OCI-LY7 (cell line): ENCODE measurements around the gene GPATCH2. TPM values are rescaled to one million over a fixed set of nuclear protein-coding genes. Genes with fewer than 3 reads are reported as not detected.

Experiments used
- BruUV-seq: library from RNA; stranded (reverse); fragments of 400-500 nt; replicated peaks from 2 replicates; lab custom pipeline; 2021; lab: Mats Ljungman, UMichigan
- CTCF ChIA-PET: fragments of 300-600 bp; sonication (Branson Sonifier 250); formaldehyde crosslinking; loops from one replicate; lab custom pipeline; 2022; ENCODE audit warnings: antibody characterized with exemption; ENCODE audit not compliant: unreplicated experiment; lab: Charles Lee
- POLR2A ChIA-PET: fragments of 300-600 bp; sonication (Branson Sonifier 250); formaldehyde crosslinking; loops from one replicate; lab custom pipeline; 2022; ENCODE audit warnings: antibody characterized with exemption; lab: Charles Lee
- DNase-seq: peaks from one replicate; pipeline ENCODE4 v3.0.0-alpha.2; 2015; ENCODE audit warnings: low spot score
- H2AFZ ChIP-seq: fragments of 200-600 bp; sonication (generic), shearing (Covaris generic); 2 replicates; pipeline ENCODE4 v1.6.1; 2014; ENCODE audit warnings: mild to moderate bottlenecking, antibody characterized with exemption, low read length, moderate library complexity
- H3K27ac ChIP-seq: fragments of 200-600 bp; sonication (generic); 2 replicates; pipeline ENCODE4 v1.5.1; 2014; ENCODE audit warnings: mixed run types, low read depth, mild to moderate bottlenecking, moderate library complexity, low read length, inconsistent platforms; ENCODE audit not compliant: poor library complexity, severe bottlenecking
- H3K36me3 ChIP-seq: fragments of 200-600 bp; sonication (generic); 2 replicates; pipeline ENCODE4 v1.6.1; 2014; ENCODE audit warnings: mild to moderate bottlenecking, antibody characterized with exemption, low read length, moderate library complexity, mixed read lengths; ENCODE audit not compliant: insufficient read depth
- H3K4me1 ChIP-seq: fragments of 200-600 bp; sonication (generic); 2 replicates; pipeline ENCODE4 v1.5.1; 2014; ENCODE audit warnings: mild to moderate bottlenecking, low read length; ENCODE audit not compliant: insufficient read depth, poor library complexity, severe bottlenecking
- H3K4me2 ChIP-seq: fragments of 200-600 bp; sonication (generic); 2 replicates; pipeline ENCODE4 v1.6.1; 2014; ENCODE audit warnings: mild to moderate bottlenecking, low read length
- H3K4me3 ChIP-seq: fragments of 200-600 bp; sonication (generic); 2 replicates; pipeline ENCODE4 v1.5.1; 2014; ENCODE audit warnings: mild to moderate bottlenecking, low read depth, low read length; ENCODE audit not compliant: poor library complexity, severe bottlenecking
- H3K79me2 ChIP-seq: fragments of 200-600 bp; sonication (generic); 2 replicates; pipeline ENCODE4 v1.6.1; 2016; ENCODE audit warnings: low read depth, mild to moderate bottlenecking, low read length, moderate library complexity, mixed read lengths; ENCODE audit not compliant: insufficient read depth
- H3K9me2 ChIP-seq: fragments of 200-600 bp; sonication (generic); 2 replicates; pipeline ENCODE4 v1.6.1; 2016; ENCODE audit warnings: mild to moderate bottlenecking, low read length, mixed read lengths; ENCODE audit not compliant: insufficient read depth
- H3K9me3 ChIP-seq: fragments of 200-600 bp; sonication (generic); 2 replicates; pipeline ENCODE4 v1.6.1; 2014; ENCODE audit warnings: mild to moderate bottlenecking, mixed run types, low read length, mixed read lengths
- H4K20me1 ChIP-seq: fragments of 200-600 bp; sonication (generic); 2 replicates; pipeline ENCODE4 v1.6.1; 2014; ENCODE audit warnings: mild to moderate bottlenecking, antibody characterized with exemption, low read length, moderate library complexity, mixed read lengths; ENCODE audit not compliant: insufficient read depth
- EZH2phosphoT487 ChIP-seq: fragments of 200-600 bp; sonication (generic); IDR thresholded peaks from 2 replicates; pipeline ENCODE4 v1.6.1; 2018; ENCODE audit warnings: low read depth, borderline replicate concordance, mild to moderate bottlenecking, mixed run types, antibody characterized with exemption, low read length, moderate library complexity, mixed read lengths
- intact Hi-C: fragments of 100-400 bp; cut with micrococcal nuclease; formaldehyde crosslinking; loops from one replicate; pipeline ENCODE4 v1.10.0; 2022; ENCODE audit not compliant: unreplicated experiment
- total RNA-seq, 2 experiments: library from RNA; depleted of rRNA in 1 of 2; stranded (reverse); fragments of >200 nt in 1 of 2; shearing (Covaris generic) in 1 of 2; gene quantifications; 2 replicates each; pipeline ENCODE4 v1.2.3, GENCODE V29; 2014 to 2022
- TF ChIP-seq, protein P1 (sequence below): fragments of 200-600 bp; sonication (generic); conservative IDR thresholded peaks from 2 replicates; pipeline ENCODE4 v1.5.1; 2014; ENCODE audit warnings: mild to moderate bottlenecking, antibody characterized with exemption, low read length, moderate library complexity, mixed read lengths

Gene GPATCH2
- total RNA-seq, 2 experiments from 2014 or later: 8.8 to 12.7 TPM

DNA sequence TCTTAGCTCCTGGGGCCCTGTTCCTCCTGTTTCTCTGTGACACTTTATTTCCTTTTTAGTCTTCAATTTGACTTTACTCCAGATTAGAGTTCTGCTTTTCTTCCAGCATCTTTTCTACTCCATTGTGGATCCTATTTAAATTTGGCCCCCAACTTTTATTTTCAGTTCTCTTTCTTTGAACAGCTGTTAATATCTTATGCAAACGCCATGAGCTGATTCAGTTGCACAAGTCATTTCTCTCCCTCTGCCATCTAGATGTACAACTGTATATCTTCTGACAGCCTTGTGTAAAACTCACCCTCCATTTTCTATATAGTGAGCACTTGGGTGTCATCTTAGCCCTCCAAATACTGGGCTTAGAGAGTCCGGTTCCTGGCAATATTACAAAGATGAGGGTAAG is 42.5 kb upstream of the GPATCH2 start:
- no peaks in the 10 kb centered on the region for H3K9me2 ChIP-seq
- H3K36me3 ChIP-seq: no peaks in the 10 kb centered on the region
- H4K20me1 ChIP-seq: no peaks in the 10 kb centered on the region
- TF ChIP-seq EZH2phosphoT487: no peak
- TF ChIP-seq, protein P1, sequence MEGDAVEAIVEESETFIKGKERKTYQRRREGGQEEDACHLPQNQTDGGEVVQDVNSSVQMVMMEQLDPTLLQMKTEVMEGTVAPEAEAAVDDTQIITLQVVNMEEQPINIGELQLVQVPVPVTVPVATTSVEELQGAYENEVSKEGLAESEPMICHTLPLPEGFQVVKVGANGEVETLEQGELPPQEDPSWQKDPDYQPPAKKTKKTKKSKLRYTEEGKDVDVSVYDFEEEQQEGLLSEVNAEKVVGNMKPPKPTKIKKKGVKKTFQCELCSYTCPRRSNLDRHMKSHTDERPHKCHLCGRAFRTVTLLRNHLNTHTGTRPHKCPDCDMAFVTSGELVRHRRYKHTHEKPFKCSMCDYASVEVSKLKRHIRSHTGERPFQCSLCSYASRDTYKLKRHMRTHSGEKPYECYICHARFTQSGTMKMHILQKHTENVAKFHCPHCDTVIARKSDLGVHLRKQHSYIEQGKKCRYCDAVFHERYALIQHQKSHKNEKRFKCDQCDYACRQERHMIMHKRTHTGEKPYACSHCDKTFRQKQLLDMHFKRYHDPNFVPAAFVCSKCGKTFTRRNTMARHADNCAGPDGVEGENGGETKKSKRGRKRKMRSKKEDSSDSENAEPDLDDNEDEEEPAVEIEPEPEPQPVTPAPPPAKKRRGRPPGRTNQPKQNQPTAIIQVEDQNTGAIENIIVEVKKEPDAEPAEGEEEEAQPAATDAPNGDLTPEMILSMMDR: no peak
- no peak for DNase-seq
- no peak overlapping the region for H2AFZ ChIP-seq
- POLR2A ChIA-PET: interaction anchor here (1.1 kb wide), 1 partner anchor 13 kb away, joined by 3 read pairs; no protein-coding TSS in a partner anchor
- no peaks in the 10 kb centered on the region for H3K9me3 ChIP-seq
- no peaks in the 10 kb centered on the region for H3K79me2 ChIP-seq
- H3K4me1 ChIP-seq: peaks cover 4% of the 10 kb centered on the region
- H3K4me3 ChIP-seq: no peak overlapping the region
- intact Hi-C loops: no loop called here
- H3K4me2 ChIP-seq: no peak overlapping the region; the same call in 1 of the 2 replicates
- CTCF ChIA-PET: no interaction called here
- no peak overlapping the region for H3K27ac ChIP-seq
- no TSS peak for BruUV-seq

DNA sequence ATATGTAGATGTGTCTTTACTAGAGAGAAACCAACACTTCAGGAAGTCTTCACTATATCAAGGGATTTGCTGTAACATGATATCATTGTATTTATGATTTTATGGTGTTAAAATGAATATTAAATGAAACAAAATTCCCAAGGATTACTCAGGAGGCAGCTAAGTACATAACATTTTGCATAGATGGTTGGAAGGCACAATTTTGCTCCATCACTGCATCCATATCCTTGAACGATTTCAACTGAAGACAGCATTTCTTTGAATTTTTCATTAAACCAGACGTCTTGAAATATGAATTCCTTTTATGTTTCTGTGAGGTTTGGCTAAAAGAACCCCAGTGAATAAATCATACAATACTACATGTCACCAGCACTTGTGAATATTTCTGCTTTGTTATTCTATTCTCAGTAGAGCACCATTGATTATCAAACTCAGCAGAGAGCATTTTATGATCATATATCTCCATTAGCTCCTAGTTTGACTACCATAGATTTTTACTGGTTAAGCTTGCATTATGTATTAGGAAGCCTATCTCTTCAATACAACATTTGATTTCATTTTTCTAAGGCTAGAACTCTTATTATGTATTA is 37.6 kb upstream of the GPATCH2 start:
- H2AFZ ChIP-seq: no peak overlapping the region
- H3K79me2 ChIP-seq: no peaks in the 10 kb centered on the region
- H3K4me2 ChIP-seq: no peak overlapping the region
- no peak overlapping the region for H3K4me3 ChIP-seq
- intact Hi-C loops: loop anchor here (10.0 kb wide), 1 partner anchor 624 kb away; no protein-coding TSS in a partner anchor
- BruUV-seq: no TSS peak
- H3K36me3 ChIP-seq: no peaks in the 10 kb centered on the region
- CTCF ChIA-PET: no interaction called here
- TF ChIP-seq, protein P1: no peak
- no peak for TF ChIP-seq EZH2phosphoT487
- DNase-seq: no peak
- POLR2A ChIA-PET: interaction anchor here (0.6 kb wide), 1 partner anchor 288 kb away, joined by 3 read pairs; no protein-coding TSS in a partner anchor
- H3K27ac ChIP-seq: no peak overlapping the region
- peaks cover 2% of the 10 kb centered on the region for H3K4me1 ChIP-seq
- H3K9me2 ChIP-seq: no peaks in the 10 kb centered on the region
- H4K20me1 ChIP-seq: no peaks in the 10 kb centered on the region
- no peaks in the 10 kb centered on the region for H3K9me3 ChIP-seq

DNA sequence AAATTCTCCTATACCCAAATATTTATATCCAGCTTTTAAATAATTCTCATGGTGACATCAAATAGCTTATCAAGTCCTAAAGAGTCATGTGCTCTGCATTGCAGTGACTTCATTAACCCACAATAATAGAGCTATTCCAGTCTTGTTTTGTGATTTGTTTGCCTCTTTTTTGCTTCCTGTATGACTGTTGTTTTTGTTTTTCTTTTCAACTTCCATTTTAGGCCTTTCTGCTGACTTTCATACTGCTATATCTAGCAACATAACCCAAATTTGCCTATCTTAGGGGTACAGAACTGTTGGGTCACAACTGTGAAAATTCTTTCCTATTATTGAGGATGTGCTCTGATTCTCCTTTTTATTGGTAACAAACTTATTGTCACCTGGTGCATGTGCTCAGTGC is 30.5 kb upstream of the GPATCH2 start:
- no peak overlapping the region for H3K4me2 ChIP-seq
- ChIA-PET POLR2A (interaction anchor here (0.7 to 1.4 kb wide), 2 partner anchors 12 to 14 kb away, joined by 3 to 5 read pairs; no protein-coding TSS in a partner anchor), CTCF (no interaction called here)
- no peaks in the 10 kb centered on the region for H3K79me2 ChIP-seq
- TF ChIP-seq, protein P1: no peak
- TF ChIP-seq EZH2phosphoT487: no peak
- no peaks in the 10 kb centered on the region for H3K9me2 ChIP-seq
- DNase-seq: no peak
- H3K36me3 ChIP-seq: no peaks in the 10 kb centered on the region
- H3K27ac ChIP-seq: no peak overlapping the region
- BruUV-seq: no TSS peak
- no peaks in the 10 kb centered on the region for H4K20me1 ChIP-seq
- no peaks in the 10 kb centered on the region for H3K9me3 ChIP-seq
- H2AFZ ChIP-seq: no peak overlapping the region
- H3K4me1 ChIP-seq: no peaks in the 10 kb centered on the region
- intact Hi-C loops: loop anchor here (10.0 kb wide), 1 partner anchor 617 kb away; no protein-coding TSS in a partner anchor
- no peak overlapping the region for H3K4me3 ChIP-seq
